Renal cortex interstitium (tissue), 15 donors: Measurements from ENCODE around the gene CDIPT. TPM values are rescaled to one million over a fixed set of nuclear protein-coding genes. Genes with fewer than 3 reads are reported as not detected.
"Not testable (repeated sequence)": the region's sequence is repeated elsewhere in the genome, so short reads cannot be mapped to it uniquely, and the experiment has no call there.

ENCODE experiments used
- DNase-seq, 11 donors: peaks; one replicate each; pipeline ENCODE4 v3.0.0-alpha.2; 2013; ENCODE audit warnings: low read depth in 9 of 11, low spot score in 4 of 11; ENCODE audit errors: extremely low read depth in 1 of 11
- long read RNA-seq, 16 experiments: transcript quantifications; one replicate each; lab custom pipeline, GENCODE V29; 2026
- polyA plus RNA-seq, 3 donors: library from polyadenylated mRNA; unstranded; fragments of 120-200 nt; gene quantifications; one replicate each; pipeline ENCODE4 v1.2.1, GENCODE V29; 2013; ENCODE audit not compliant: insufficient read length in 3 of 3

The CDIPT gene
- 100 to 1,000 TPM in 2 of 3 donors, 10 to 100 TPM in 1; 83.8 to 110 (median 108) TPM for polyA plus RNA-seq
- long read RNA-seq, donor 1, transcript CDIPT-201 (6 exons, 2,353 nt): major isoform, 16 of 24 reads
- long read RNA-seq, donor 1, partial matches to known transcripts: 5 of 24 reads
- long read RNA-seq, donor 1, other reads (novel, unspliced or antisense): 0 of 24 reads
- long read RNA-seq, donor 2, transcript CDIPT-201 (6 exons, 2,353 nt): major isoform, 25 of 29 reads
- long read RNA-seq, donor 2, partial matches to known transcripts: 0 of 29 reads
- long read RNA-seq, donor 2, other reads (novel, unspliced or antisense): 0 of 29 reads
- long read RNA-seq, donor 3, transcript CDIPT-201 (6 exons, 2,353 nt): major isoform, 31 of 48 reads
- long read RNA-seq, donor 3, partial matches to known transcripts: 9 of 48 reads
- long read RNA-seq, donor 3, other reads (novel, unspliced or antisense): 0 of 48 reads
- long read RNA-seq, donor 4, transcript CDIPT-201 (6 exons, 2,353 nt): major isoform, 25 of 33 reads
- long read RNA-seq, donor 4, partial matches to known transcripts: 7 of 33 reads
- long read RNA-seq, donor 4, other reads (novel, unspliced or antisense): 0 of 33 reads
- long read RNA-seq, donor 5: 0 reads
- long read RNA-seq, donor 6, transcript CDIPT-201 (6 exons, 2,353 nt): major isoform, 29 of 41 reads
- long read RNA-seq, donor 6, partial matches to known transcripts: 10 of 41 reads
- long read RNA-seq, donor 6, other reads (novel, unspliced or antisense): 0 of 41 reads
- long read RNA-seq, donor 7, transcript CDIPT-201 (6 exons, 2,353 nt): major isoform, 19 of 32 reads
- long read RNA-seq, donor 7, partial matches to known transcripts: 6 of 32 reads
- long read RNA-seq, donor 7, other reads (novel, unspliced or antisense): 0 of 32 reads
- long read RNA-seq, donor 8: 0 reads
- long read RNA-seq, donor 9, transcript CDIPT-201 (6 exons, 2,353 nt): major isoform, 27 of 40 reads
- long read RNA-seq, donor 9, partial matches to known transcripts: 8 of 40 reads
- long read RNA-seq, donor 9, other reads (novel, unspliced or antisense): 0 of 40 reads
- long read RNA-seq, donor 10, transcript CDIPT-201 (6 exons, 2,353 nt): major isoform, 39 of 55 reads
- long read RNA-seq, donor 10, partial matches to known transcripts: 15 of 55 reads
- long read RNA-seq, donor 10, other reads (novel, unspliced or antisense): 0 of 55 reads
- long read RNA-seq, donor 11, transcript CDIPT-201 (6 exons, 2,353 nt): major isoform, 27 of 42 reads
- long read RNA-seq, donor 11, partial matches to known transcripts: 11 of 42 reads
- long read RNA-seq, donor 11, other reads (novel, unspliced or antisense): 0 of 42 reads
- long read RNA-seq, donor 12, transcript CDIPT-201 (6 exons, 2,353 nt): major isoform, 10 of 17 reads
- long read RNA-seq, donor 12, partial matches to known transcripts: 5 of 17 reads
- long read RNA-seq, donor 12, other reads (novel, unspliced or antisense): 0 of 17 reads
- long read RNA-seq, donor 13: 0 reads
- long read RNA-seq, donor 14, transcript CDIPT-201 (6 exons, 2,353 nt): major isoform, 27 of 32 reads
- long read RNA-seq, donor 14, partial matches to known transcripts: 0 of 32 reads
- long read RNA-seq, donor 14, other reads (novel, unspliced or antisense): 0 of 32 reads
- long read RNA-seq, donor 15, transcript CDIPT-201 (6 exons, 2,353 nt): major isoform, 12 of 17 reads
- long read RNA-seq, donor 15, partial matches to known transcripts: 5 of 17 reads
- long read RNA-seq, donor 15, other reads (novel, unspliced or antisense): 0 of 17 reads
- long read RNA-seq, donor 16, transcript CDIPT-201 (6 exons, 2,353 nt): major isoform, 74 of 116 reads
- long read RNA-seq, donor 16, transcript CDIPT-207 (5 exons, 1,671 nt): minor isoform, 7 of 116 reads
- long read RNA-seq, donor 16, partial matches to known transcripts: 29 of 116 reads
- long read RNA-seq, donor 16, other reads (novel, unspliced or antisense): 0 of 116 reads

- peak; percentile 91 to 98 (median 95) for DNase-seq
Observed at GRCh38 chr16:29862884-29863668, at the start of gene CDIPT. Gene CDIPT (minus strand): TSS chr16:29863226. CDS start chr16:29862857, 369 bp downstream.

DNA sequence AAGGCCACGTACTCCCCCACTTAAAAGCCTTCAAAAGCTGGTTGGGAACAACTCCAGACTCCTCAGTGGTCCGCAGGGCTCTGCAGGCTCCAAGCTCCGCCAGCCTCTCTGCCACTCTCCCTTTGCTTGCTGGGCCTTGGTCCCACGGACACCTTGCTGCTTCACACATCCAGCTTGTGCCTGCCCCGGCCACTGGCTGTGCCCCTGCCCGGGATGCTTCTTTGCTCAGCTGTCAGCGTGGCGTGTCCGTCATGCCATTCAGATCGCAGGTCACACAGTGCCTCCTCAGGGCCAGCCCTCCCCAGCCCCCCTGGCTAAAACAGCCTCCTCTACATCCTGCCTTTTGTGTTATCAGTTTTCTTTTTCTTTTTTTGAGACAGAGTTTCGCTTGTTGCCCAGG, 49.1 kb upstream of the CDIPT start:
- DNase-seq: no peak

DNA sequence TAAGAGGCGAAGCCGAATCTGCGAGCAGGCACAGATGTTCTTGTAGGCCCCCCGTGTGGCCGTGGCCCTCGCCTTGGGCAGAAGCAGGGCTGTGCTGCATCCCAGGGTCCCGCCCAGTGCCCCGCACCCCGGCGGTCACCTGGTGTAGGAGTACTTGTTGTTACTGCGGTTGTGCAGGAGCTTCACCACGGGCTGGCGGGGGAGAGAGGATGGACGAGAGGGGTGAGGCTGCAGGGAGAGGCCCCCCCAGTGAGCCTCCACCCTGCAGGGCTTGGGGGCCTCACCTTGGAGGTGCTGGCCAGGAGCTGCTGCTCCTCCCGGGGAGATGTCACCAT, 48.6 kb upstream of the CDIPT start:
- DNase-seq: no peak

DNA sequence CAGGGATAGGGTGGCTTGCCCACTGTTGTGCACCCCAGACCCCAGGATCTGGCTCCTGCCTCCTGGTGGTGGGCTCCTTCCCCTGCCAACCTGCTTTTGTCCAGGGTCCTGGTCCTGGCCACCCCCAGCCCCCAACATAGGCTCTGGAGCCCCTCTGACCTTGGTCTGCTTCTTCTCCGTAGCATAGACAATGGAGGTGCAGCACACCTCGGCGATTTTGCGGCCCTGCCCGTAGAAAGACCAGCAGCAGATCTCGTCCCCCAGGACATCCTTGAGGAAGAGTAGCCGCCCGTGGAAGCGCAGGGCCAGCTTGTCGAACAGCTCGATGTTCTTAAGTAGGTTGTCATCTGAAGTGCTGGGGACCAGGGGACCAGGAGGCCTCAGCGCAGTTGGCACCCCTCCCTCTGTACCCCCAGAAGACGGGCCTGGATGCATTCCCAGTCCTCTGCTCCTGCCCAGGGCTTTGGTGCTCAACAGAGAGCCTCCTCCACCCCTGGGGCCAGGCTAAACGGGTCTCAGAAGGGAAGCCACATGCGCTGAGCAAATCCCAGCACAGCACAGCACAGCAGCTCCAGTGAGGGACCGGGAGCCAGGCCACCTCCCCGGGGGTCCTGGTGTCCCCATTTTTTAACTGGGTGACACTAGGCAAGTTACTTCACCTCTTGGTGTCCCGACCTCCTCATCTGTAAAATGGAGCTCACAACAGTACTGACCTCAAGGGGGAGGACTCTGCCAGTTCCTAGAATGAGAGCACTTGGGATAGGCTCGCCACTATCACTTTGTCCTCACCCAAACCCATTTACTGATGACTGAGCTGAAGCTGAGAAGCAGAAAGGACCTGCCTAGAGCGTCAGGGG, 48.0 kb upstream of the CDIPT start:
- DNase-seq: no peak

DNA sequence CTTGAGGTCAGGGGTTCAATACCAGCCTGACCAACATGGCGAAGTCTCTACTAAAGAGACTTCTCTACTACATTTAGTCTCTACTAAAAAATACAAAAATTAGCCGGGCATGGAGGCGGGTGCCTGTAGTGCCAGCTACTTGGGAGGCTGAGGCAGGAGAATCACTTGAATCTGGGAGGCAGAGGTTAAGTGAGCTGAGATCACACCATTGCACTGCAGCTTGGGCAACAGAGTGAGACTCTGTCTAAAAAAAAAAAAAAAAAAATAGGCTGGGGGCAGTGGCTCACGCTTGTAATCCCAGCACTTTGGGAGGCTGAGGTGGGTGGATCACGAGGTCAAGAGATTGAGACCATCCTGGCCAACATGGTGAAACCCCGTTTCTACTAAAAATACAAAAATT, 46.8 kb upstream of the CDIPT start:
- not testable (repeated sequence) for DNase-seq

DNA sequence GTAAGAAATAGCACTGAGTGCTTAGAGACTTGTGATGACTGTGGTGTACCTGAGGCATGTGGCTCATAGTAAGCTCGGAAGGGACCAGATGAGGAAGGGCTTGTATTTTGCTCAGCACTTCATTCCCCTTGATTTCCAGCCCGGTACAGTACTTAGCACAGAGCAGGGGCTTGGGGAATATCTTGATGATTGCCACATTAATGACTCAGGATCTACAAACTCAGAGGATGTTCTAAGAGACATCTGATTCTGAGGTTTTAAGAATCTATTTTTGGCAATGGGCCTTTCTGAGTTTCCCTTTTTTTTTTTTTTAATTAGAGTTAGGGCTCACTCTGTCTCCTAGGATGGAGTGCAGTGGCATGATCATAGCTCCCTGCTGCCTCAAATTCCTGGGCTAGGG, 46.4 kb upstream of the CDIPT start:
- DNase-seq: no peak

DNA sequence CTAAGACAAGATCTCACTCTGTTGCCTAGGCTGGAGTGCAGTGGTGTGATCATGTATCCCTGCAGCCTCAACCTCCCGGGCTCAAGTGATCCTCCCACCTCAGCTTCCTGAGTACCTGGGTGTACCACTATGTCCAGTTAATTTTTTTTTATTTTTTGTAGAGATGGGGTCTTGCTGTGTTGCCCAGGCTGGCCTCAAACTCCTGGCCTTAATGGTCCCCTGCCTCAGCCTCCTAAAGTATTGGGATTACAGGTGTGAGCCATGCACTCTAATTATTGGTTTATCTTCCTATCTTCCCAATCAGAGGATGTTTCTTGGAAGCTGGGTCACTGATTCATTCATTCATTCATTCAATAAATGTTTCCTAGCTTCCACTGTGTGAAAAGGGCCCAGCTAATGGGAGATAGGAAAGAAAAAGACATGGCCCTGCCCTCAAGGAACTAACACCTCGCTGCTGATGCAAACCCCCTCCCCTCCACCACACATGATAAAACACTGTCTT, 45.7 kb upstream of the CDIPT start:
- DNase-seq: no peak

DNA sequence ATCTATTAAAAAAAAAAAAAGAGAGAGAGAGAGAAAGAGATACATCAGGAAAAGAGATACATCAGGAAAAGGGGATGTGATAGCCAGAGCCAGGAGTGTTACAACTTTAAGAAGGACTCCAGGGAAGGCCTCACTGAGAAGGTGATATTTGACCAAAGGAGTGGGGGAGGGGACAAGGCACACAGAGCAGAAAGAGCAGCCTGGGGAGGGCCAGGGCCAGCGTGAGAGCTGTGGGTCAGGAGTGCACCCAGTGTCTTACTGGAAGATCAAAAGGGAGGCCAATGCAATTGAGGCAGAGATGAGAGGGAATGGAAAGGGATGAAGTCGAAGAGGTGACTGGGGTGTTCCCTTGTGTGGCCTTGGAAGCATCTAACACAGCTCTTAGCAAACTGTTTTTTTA, 44.9 kb upstream of the CDIPT start:
- no peak for DNase-seq

DNA sequence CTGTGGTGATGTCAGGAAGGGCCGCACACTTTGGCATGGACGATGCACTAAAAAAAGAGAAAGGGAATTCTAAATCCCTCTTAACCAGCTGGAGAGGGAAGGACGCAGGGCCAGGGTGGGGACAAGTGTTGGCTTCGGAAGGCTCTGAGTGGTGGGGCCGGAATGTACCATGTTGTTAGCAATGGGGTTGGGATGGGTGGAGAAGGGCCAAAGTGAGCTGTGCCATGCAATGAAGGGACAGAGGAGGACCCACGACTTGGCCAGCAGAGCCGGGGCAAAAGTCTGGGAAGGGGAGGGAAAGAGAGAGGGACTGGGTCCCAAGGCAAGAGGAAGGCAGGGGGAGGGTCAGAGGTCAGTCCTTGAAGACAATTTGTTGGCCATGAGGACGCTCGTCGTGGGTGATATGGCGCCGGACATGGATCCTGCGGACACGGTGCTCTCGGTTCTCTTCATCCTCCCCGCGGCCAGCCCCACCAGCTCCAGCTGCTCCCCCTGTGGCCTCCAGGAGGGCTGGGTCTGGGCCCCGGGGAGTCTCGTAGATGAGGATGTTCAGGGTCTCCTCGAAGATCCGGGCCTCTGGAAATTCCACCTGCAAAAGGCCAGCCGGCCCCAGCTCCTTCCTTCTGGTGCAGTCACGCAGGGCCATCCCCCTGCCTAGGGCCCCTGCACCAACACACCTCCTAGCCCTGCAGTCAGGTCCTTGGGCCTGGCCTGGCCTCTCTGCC, 43.7 kb upstream of the CDIPT start:
- no peak for DNase-seq

DNA sequence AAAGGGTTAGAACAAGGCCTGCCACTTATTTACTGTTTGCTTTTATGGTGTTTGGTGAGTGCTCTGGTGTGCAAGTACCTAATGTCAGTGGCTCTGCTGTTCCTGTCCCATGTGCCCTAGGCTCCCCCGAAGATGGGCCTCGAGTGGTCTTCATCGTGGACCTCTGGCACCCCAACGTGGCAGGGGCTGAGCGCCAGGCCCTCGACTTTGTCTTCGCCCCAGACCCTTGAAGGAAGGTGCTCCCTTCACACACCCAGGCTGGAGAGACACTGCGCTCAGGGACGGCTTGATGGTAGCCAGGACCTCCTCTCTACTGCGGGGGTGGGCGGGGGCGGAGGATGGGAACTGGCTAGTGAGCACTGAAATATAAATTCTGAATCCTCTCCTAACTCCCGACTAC, 42.6 kb upstream of the CDIPT start:
- no peak for DNase-seq

DNA sequence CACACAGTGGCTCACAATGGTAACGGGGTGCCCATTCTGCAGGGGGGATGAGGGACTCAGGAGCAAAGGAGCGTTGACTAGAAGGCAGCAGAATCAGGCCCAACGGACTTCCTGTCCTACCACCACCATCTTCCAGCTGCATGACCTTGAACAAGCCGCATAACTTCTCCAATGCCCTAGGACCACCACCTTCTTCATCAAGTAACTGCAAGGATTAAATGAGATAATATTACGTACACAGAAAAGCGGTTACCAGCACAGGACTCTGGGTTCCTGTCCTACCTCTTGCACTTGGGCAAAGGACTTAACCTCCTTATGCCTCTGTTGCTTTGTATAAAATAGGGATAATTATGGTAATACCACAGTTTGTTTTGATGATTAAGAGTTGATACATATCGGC, 41.9 kb upstream of the CDIPT start:
- no peak for DNase-seq

- no peak for DNase-seq
Observed at GRCh38 chr16:29903590-29903989, 40.6 kb upstream of the CDIPT start.

DNA sequence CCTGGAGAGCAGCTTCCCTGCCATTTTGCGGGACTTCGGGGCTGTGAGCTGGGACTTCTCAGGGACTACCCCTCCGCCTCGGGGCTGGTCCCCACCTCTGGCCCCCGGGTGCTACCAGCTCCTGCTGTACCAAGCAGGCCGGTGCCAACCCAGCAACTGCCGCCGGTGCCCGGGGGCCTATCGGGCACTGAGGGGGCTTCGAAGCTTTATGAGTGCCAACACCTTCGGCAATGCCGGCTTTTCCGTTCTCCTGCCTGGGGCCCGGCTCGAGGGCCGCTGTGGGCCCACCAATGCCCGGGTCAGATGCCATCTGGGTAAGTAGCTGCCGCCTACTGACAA, 38.5 kb upstream of the CDIPT start:
- DNase-seq: no peak

- DNase-seq: no peak
Observed at GRCh38 chr16:29900888-29901606, 38.0 kb upstream of the CDIPT start.
